Measurements from ENCODE around the gene IRF7.

DNA sequence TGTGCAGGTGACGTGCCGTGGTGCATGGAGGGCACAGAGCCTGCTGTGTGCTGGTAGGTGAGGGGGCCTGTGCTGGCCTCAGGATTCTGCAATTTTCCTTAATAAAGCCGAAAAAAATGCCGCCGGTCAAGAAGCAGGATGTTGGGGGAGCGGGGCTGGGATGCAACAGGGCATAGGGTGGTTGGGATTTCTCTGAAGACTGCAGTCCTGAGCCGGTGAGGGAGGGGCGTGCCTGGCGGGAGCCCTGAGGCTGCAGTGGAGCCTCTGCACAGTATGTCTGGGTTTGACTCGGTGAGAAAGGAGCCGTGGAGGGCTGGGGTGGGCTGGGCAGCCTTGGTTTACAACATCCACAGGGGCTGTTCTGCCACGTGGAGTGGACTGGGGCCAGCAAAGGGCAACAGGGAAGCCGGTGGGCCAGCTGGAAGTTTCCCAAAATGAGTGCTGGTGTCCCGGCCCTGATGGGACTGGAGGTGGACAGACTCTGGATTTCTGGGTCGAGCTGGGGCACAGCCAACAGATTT lies 7.7 kb upstream of the IRF7 start:
- TF ChIP-seq POLR2A (IDR thresholded peaks at IDR 0.05; ENCODE audit: borderline replicate concordance, extremely low read depth, insufficient read depth, insufficient read length) (no peak), YY1 (IDR thresholded peaks at IDR 0.05; ENCODE audit: extremely low read depth, insufficient replicate concordance, low read depth, low read length) (no peak)
- TF ChIP-seq, protein P1, sequence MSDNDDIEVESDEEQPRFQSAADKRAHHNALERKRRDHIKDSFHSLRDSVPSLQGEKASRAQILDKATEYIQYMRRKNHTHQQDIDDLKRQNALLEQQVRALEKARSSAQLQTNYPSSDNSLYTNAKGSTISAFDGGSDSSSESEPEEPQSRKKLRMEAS (IDR thresholded peaks at IDR 0.05) = no peak
